Loucy (cell line): ENCODE data around the gene NELL2.
"Not testable (repeated sequence)": the region's sequence is repeated elsewhere in the genome, so short reads cannot be mapped to it uniquely, and the experiment has no call there.

Experiments used
- H2AFZ ChIP-seq: fragments of 200-600 bp; sonication (generic); 2 replicates; pipeline ENCODE4 v1.6.0; 2016; ENCODE audit warnings: antibody characterized with exemption, mild to moderate bottlenecking, low read length, moderate library complexity
- H3F3A ChIP-seq: fragments of 200-600 bp; 2 replicates; pipeline ENCODE4 v1.6.0; 2016; ENCODE audit warnings: antibody characterized with exemption, low read depth, mild to moderate bottlenecking
- H3K27me3 ChIP-seq: fragments of 200-600 bp; sonication (generic); 2 replicates; pipeline ENCODE4 v1.6.1; 2014; ENCODE audit warnings: low read length, mild to moderate bottlenecking; ENCODE audit not compliant: insufficient read depth, poor library complexity, severe bottlenecking
- H3K36me3 ChIP-seq: fragments of 200-600 bp; sonication (generic); 2 replicates; pipeline ENCODE4 v1.6.1; 2016; ENCODE audit warnings: low read length; ENCODE audit not compliant: insufficient read depth
- H3K4me1 ChIP-seq: fragments of 200-600 bp; sonication (generic); 2 replicates; pipeline ENCODE4 v1.5.1; 2014; ENCODE audit warnings: low read length, mild to moderate bottlenecking; ENCODE audit not compliant: insufficient read depth, poor library complexity, severe bottlenecking
- H3K4me2 ChIP-seq: fragments of 200-600 bp; sonication (generic); 2 replicates; pipeline ENCODE4 v1.6.0; 2014; ENCODE audit warnings: antibody characterized with exemption, low read length, low read depth, mild to moderate bottlenecking; ENCODE audit not compliant: poor library complexity, severe bottlenecking
- H3K4me3 ChIP-seq: fragments of 200-600 bp; sonication (generic); 2 replicates; pipeline ENCODE4 v1.5.1; 2014; ENCODE audit warnings: low read length, mild to moderate bottlenecking, mixed read lengths; ENCODE audit not compliant: poor library complexity, severe bottlenecking
- H3K79me2 ChIP-seq: fragments of 200-600 bp; sonication (generic); 2 replicates; pipeline ENCODE4 v1.6.1; 2014; ENCODE audit warnings: low read length; ENCODE audit not compliant: insufficient read depth
- H3K9ac ChIP-seq: fragments of 200-600 bp; sonication (generic); 2 replicates; pipeline ENCODE4 v1.6.0; 2014; ENCODE audit warnings: mild to moderate bottlenecking, low read depth, low read length, moderate library complexity; ENCODE audit not compliant: poor library complexity, severe bottlenecking
- H3K9me2 ChIP-seq: fragments of 200-600 bp; sonication (generic); replicated peaks from 2 replicates; pipeline ENCODE4 v1.6.1; 2016; ENCODE audit warnings: low read depth, low read length, mixed read lengths
- H3K9me3 ChIP-seq: fragments of 200-600 bp; sonication (generic); 2 replicates; pipeline ENCODE4 v1.6.1; 2014; ENCODE audit warnings: mild to moderate bottlenecking, antibody characterized with exemption, low read length, low read depth; ENCODE audit not compliant: insufficient read depth
- H4K20me1 ChIP-seq: fragments of 200-600 bp; sonication (generic); 2 replicates; pipeline ENCODE4 v1.6.0; 2014; ENCODE audit warnings: antibody characterized with exemption, low read length, mild to moderate bottlenecking; ENCODE audit not compliant: insufficient read depth, poor library complexity, severe bottlenecking
- EZH2phosphoT487 ChIP-seq: fragments of 200-600 bp; IDR thresholded peaks from 2 replicates; pipeline ENCODE4 v1.6.1; 2018; ENCODE audit warnings: antibody characterized with exemption, mild to moderate bottlenecking, moderate library complexity, borderline replicate concordance
- TF ChIP-seq, protein P1 (sequence below): fragments of 200-600 bp; sonication (generic); conservative IDR thresholded peaks from 2 replicates; pipeline ENCODE4 v1.5.1; 2014; ENCODE audit warnings: mild to moderate bottlenecking, antibody characterized with exemption, low read length

NELL2 gene

DNA sequence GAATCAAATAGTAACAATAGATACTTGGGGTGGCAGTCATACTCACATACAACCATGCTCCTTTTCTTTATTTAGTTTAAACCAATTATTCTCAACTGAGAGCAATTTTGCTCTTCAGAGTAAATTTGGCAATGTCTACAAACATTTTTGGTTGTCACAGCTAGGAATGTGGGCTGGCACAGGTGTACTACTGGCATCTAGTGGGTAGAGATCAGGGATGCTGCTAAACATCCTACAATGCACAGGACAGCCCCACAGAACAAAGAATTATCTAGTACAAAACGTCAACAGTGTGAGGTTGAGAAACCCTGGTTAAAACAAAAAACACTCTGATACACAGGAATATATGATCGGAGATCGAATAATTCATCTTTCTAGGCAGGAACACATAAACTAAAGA lies 186.5 kb downstream of the NELL2 start:
- Histone ChIP-seq H3F3A (no peaks in the 10 kb centered on the region), H4K20me1 (no peaks in the 10 kb centered on the region), H3K9ac (no peak overlapping the region), H3K4me3 (no peak overlapping the region), H3K9me3 (no peaks in the 10 kb centered on the region), H3K4me1 (no peaks in the 10 kb centered on the region), H3K4me2 (no peak overlapping the region), H3K79me2 (no peaks in the 10 kb centered on the region), H2AFZ (no peak overlapping the region), H3K27me3 (no peaks in the 10 kb centered on the region), H3K36me3 (no peaks in the 10 kb centered on the region), H3K9me2 (no peaks in the 10 kb centered on the region)
- no peak for TF ChIP-seq EZH2phosphoT487
- TF ChIP-seq, protein P1, sequence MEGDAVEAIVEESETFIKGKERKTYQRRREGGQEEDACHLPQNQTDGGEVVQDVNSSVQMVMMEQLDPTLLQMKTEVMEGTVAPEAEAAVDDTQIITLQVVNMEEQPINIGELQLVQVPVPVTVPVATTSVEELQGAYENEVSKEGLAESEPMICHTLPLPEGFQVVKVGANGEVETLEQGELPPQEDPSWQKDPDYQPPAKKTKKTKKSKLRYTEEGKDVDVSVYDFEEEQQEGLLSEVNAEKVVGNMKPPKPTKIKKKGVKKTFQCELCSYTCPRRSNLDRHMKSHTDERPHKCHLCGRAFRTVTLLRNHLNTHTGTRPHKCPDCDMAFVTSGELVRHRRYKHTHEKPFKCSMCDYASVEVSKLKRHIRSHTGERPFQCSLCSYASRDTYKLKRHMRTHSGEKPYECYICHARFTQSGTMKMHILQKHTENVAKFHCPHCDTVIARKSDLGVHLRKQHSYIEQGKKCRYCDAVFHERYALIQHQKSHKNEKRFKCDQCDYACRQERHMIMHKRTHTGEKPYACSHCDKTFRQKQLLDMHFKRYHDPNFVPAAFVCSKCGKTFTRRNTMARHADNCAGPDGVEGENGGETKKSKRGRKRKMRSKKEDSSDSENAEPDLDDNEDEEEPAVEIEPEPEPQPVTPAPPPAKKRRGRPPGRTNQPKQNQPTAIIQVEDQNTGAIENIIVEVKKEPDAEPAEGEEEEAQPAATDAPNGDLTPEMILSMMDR = no peak

DNA sequence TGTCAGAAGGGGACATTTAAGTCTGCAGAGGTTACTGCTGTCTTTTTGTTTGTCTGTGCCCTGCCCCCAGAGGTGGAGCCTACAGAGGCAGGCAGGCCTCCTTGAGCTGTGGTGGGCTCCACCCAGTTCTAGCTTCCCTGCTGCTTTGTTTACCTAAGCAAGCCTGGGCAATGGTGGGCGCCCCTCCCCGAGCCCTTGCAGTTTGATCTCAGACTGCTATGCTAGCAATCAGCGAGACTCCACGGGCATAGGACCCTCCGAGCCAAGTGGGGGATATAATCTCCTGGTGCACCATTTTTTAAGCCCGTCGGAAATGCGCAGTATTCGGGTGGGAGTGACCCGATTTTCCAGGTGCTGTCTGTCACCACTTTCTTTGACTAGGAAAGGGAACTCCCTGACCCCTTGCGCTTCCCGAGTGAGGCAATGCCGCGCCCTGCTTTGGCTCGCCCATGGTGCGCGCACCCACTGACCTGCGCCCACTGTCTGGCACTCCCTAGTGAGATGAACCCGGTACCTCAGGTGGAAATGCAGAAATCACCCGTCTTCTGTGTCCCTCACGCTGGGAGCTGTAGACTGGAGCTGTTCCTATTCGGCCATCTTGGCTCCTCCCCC lies 189.2 kb downstream of the NELL2 start:
- H2AFZ ChIP-seq, H3K9me3 ChIP-seq, H3K4me2 ChIP-seq, H3K4me3 ChIP-seq, H3K9me2 ChIP-seq, H3K27me3 ChIP-seq, H3K79me2 ChIP-seq, H4K20me1 ChIP-seq, H3K9ac ChIP-seq, H3K4me1 ChIP-seq, H3K36me3 ChIP-seq, H3F3A ChIP-seq: not testable (repeated sequence)

DNA sequence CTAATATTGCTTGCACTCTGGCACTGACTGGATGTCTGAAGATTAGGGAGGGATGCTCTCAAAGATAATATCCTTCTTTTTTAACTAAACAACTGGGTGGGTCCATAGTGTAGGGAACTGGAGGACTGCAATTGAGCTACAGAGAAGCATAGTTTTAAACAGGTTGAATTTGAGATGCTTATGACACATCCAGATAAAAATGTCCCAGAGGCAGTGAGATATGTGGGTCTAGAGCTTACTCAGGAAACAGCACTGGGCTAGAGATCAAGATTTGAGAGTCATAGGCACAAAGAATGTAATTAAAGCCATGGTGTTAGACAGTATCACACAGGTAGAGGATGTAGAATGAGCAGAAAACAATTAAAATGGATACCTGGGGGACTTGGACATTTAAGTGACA lies 198.4 kb downstream of the NELL2 start:
- Histone ChIP-seq H3K4me2 (no peak overlapping the region), H3K4me1 (peaks cover 3% of the 10 kb centered on the region), H3K79me2 (no peaks in the 10 kb centered on the region), H4K20me1 (no peaks in the 10 kb centered on the region), H3K9ac (no peak overlapping the region), H3F3A (no peaks in the 10 kb centered on the region), H3K4me3 (no peak overlapping the region), H3K27me3 (no peaks in the 10 kb centered on the region), H3K9me3 (no peaks in the 10 kb centered on the region), H2AFZ (no peak overlapping the region), H3K36me3 (no peaks in the 10 kb centered on the region), H3K9me2 (no peaks in the 10 kb centered on the region)
- TF ChIP-seq, protein P1 = no peak
- no peak for TF ChIP-seq EZH2phosphoT487

DNA sequence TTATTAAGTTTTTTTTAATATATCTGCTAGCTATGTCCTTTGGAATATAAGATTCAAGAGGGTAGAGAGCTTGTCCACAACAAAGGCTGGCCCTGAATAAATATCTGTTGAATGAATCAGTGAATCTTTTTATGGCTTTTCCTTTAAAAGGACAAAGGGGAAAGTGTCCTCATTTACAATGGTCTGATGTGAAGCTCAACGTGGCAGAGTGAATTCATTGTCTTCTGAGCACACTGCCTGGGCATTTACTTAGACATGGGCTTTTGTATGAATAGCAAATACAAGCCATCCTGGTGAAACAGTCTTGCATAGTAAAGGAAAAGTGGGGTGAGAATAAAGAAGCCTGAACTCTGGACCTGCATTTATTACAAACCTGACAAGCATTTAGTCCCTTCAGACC lies 201.2 kb downstream of the NELL2 start:
- Histone ChIP-seq H3F3A (no peaks in the 10 kb centered on the region), H3K9ac (no peak overlapping the region), H3K4me1 (peaks cover 3% of the 10 kb centered on the region), H2AFZ (no peak overlapping the region), H3K79me2 (no peaks in the 10 kb centered on the region), H3K9me2 (no peaks in the 10 kb centered on the region), H3K27me3 (no peaks in the 10 kb centered on the region), H3K36me3 (no peaks in the 10 kb centered on the region), H3K4me3 (no peak overlapping the region), H4K20me1 (no peaks in the 10 kb centered on the region), H3K9me3 (no peaks in the 10 kb centered on the region), H3K4me2 (no peak overlapping the region)
- no peak for TF ChIP-seq EZH2phosphoT487
- TF ChIP-seq, protein P1 = no peak
